ENCODE measurements around the gene EXOSC6.
"Not testable (repeated sequence)": the region's sequence is repeated elsewhere in the genome, so short reads cannot be mapped to it uniquely, and the experiment has no call there.

GRCh38 chr16:70203508-70203907 lies 48.2 kb downstream of the EXOSC6 start:
- TF ChIP-seq CTCF (conservative IDR thresholded peaks at IDR 0.05; ENCODE audit: low read depth in 2 of 2); ZNF462 (CRISPR knock-in tag; IDR thresholded peaks at IDR 0.05); ETS1 (IDR thresholded peaks at IDR 0.05); EZH2 (IDR thresholded peaks at IDR 0.05; ENCODE audit: low read depth, unreplicated experiment); EZH2phosphoT487 (IDR thresholded peaks at IDR 0.05; ENCODE audit: unreplicated experiment); POLR2AphosphoS5 (IDR thresholded peaks at IDR 0.05; ENCODE audit: low read depth); REST (IDR thresholded peaks at IDR 0.05; ENCODE audit: unreplicated experiment); CREB1 (CRISPR knock-in tag; IDR thresholded peaks at IDR 0.05; ENCODE audit: low read depth); JUNB (IDR thresholded peaks at IDR 0.05; ENCODE audit: unreplicated experiment); ZNF114 (CRISPR knock-in tag; IDR thresholded peaks at IDR 0.05); STAT1 (IDR thresholded peaks at IDR 0.05; ENCODE audit: unreplicated experiment): not testable (repeated sequence)
